Duodenal mucosa (tissue), 2 donors: ENCODE measurements around the gene PRKCZ.

ENCODE experiments used
- H3K27ac ChIP-seq: one replicate; pipeline ENCODE4 v1.7.0; 2013; ENCODE audit warnings: low read depth, low read length
- H3K27me3 ChIP-seq, 2 donors: one replicate each; pipeline ENCODE4 v1.7.0; 2013; ENCODE audit warnings: low read length in 2 of 2, control low read depth in 1 of 2; ENCODE audit not compliant: insufficient read depth in 2 of 2, control insufficient read depth in 1 of 2
- H3K36me3 ChIP-seq, 2 donors: one replicate each; pipeline ENCODE4 v1.7.0; 2013; ENCODE audit warnings: low read length in 2 of 2, control low read depth in 1 of 2; ENCODE audit not compliant: insufficient read depth in 2 of 2, control insufficient read depth in 1 of 2
- H3K4me1 ChIP-seq, 2 donors: one replicate each; pipeline ENCODE4 v1.7.0; 2013; ENCODE audit warnings: low read length in 2 of 2, control low read depth in 1 of 2; ENCODE audit not compliant: insufficient read depth in 2 of 2, control insufficient read depth in 1 of 2
- H3K4me3 ChIP-seq, 2 donors: one replicate each; pipeline ENCODE4 v1.7.0; 2013; ENCODE audit warnings: low read length in 2 of 2, low read depth in 1 of 2
- H3K9ac ChIP-seq, 2 donors: one replicate each; pipeline ENCODE4 v1.7.0; 2013; ENCODE audit warnings: low read length in 2 of 2, low read depth in 1 of 2
- H3K9me3 ChIP-seq, 2 donors: one replicate each; pipeline ENCODE4 v1.7.0; 2013; ENCODE audit warnings: low read length in 2 of 2, control low read depth in 1 of 2; ENCODE audit not compliant: control insufficient read depth in 1 of 2

PRKCZ gene

GRCh38 chr1:2232916-2233438 lies 182.8 kb downstream of the PRKCZ start:
- Histone ChIP-seq H3K4me3 (peak overlapping the region; percentile 83 to 86), H3K9ac (peak overlapping the region; percentile 74 to 95), H3K36me3 (no peaks in the 10 kb centered on the region), H3K27ac (peak overlapping the region; percentile 26), H3K27me3 (no peaks in the 10 kb centered on the region), H3K4me1 (peaks cover 73 to 83% of the 10 kb centered on the region in 2 donors), H3K9me3 (no peaks in the 10 kb centered on the region)

GRCh38 chr1:2233468-2233867 lies 183.3 kb downstream of the PRKCZ start:
- no peaks in the 10 kb centered on the region for H3K27me3 ChIP-seq
- H3K27ac ChIP-seq, result no peak overlapping the region
- no peaks in the 10 kb centered on the region for H3K9me3 ChIP-seq
- peak overlapping the region; percentile 32 to 40 for H3K9ac ChIP-seq
- H3K36me3 ChIP-seq, result no peaks in the 10 kb centered on the region
- H3K4me3 ChIP-seq, result peak overlapping the region; percentile 57 to 86
- peaks cover 78 to 88% of the 10 kb centered on the region in 2 donors for H3K4me1 ChIP-seq

- Histone ChIP-seq H3K27me3 (no peaks in the 10 kb centered on the region), H3K4me1 (peaks cover 85 to 92% of the 10 kb centered on the region in 2 donors), H3K9me3 (no peaks in the 10 kb centered on the region), H3K4me3 (peak overlapping the region; percentile 11 to 57), H3K27ac (peak overlapping the region; percentile 16), H3K36me3 (no peaks in the 10 kb centered on the region), H3K9ac (peak overlapping the region; percentile 32 to 40)
Measured at GRCh38 chr1:2233997-2234761, 184.0 kb downstream of the PRKCZ start.

GRCh38 chr1:2234762-2235113 lies 184.5 kb downstream of the PRKCZ start:
- Histone ChIP-seq H3K36me3 (no peaks in the 10 kb centered on the region), H3K9ac (peak overlapping the region in 1 of 2 donors; percentile 40), H3K4me3 (peak overlapping the region in 1 of 2 donors; percentile 57), H3K9me3 (no peaks in the 10 kb centered on the region), H3K27ac (no peak overlapping the region), H3K4me1 (peaks cover 91 to 92% of the 10 kb centered on the region in 2 donors), H3K27me3 (no peaks in the 10 kb centered on the region)
